Colon (tissue), 2 donors: ENCODE data around the gene PRR29.
"Not testable (repeated sequence)": the region's sequence is repeated elsewhere in the genome, so short reads cannot be mapped to it uniquely, and the experiment has no call there.

Experiments
- FAIRE-seq: peaks from 2 replicates; lab custom pipeline; 2012; peaks lifted over from hg19 to GRCh38; lab: Jason Lieb, UNC
- donor health status: control.
- donor health status: control.

Gene PRR29

GRCh38 chr17:64015447-64015846, 17.3 kb downstream of the PRR29 start:
- no peak for FAIRE-seq

GRCh38 chr17:64016231-64016784, 18.2 kb downstream of the PRR29 start:
- no peak for FAIRE-seq

GRCh38 chr17:64016974-64017373, 18.8 kb downstream of the PRR29 start:
- FAIRE-seq: no peak

GRCh38 chr17:64017381-64017980, 19.3 kb downstream of the PRR29 start:
- no peak for FAIRE-seq

GRCh38 chr17:64019551-64019961, 21.4 kb downstream of the PRR29 start:
- FAIRE-seq: not testable (repeated sequence)

GRCh38 chr17:64020056-64020766, 22.1 kb downstream of the PRR29 start, which contains the start of gene ICAM2:
Gene ICAM2 (minus strand): TSS chr17:64020633. CDS start chr17:64006691, 13,942 bp downstream.
- FAIRE-seq: no peak

GRCh38 chr17:64022611-64023063, 24.5 kb downstream of the PRR29 start:
- FAIRE-seq: no peak

GRCh38 chr17:64024215-64024654, 26.1 kb downstream of the PRR29 start:
- no peak for FAIRE-seq

- FAIRE-seq: no peak
These were observed 26.9 kb downstream of the PRR29 start for GRCh38 chr17:64024781-64025731.

GRCh38 chr17:64025732-64026294, 27.7 kb downstream of the PRR29 start:
- no peak for FAIRE-seq

- FAIRE-seq: no peak
These were observed 30.8 kb downstream of the PRR29 start for GRCh38 chr17:64028874-64029464.

GRCh38 chr17:64032081-64032480, 33.9 kb downstream of the PRR29 start:
- no peak for FAIRE-seq

GRCh38 chr17:64036198-64036922, 38.2 kb downstream of the PRR29 start:
- no peak for FAIRE-seq

GRCh38 chr17:64037180-64037579, 39.0 kb downstream of the PRR29 start:
- FAIRE-seq: no peak

GRCh38 chr17:64037802-64038201, 39.7 kb downstream of the PRR29 start:
- FAIRE-seq: no peak

- no peak for FAIRE-seq
These were observed 40.4 kb downstream of the PRR29 start for GRCh38 chr17:64038331-64039105.

- no peak for FAIRE-seq
These were observed 40.9 kb downstream of the PRR29 start for GRCh38 chr17:64039106-64039400.

- FAIRE-seq: no peak
These were observed 42.1 kb downstream of the PRR29 start for GRCh38 chr17:64040206-64040605.

GRCh38 chr17:64041912-64042311, 43.8 kb downstream of the PRR29 start:
- FAIRE-seq: no peak
